HepG2 (cell line): ENCODE measurements around the gene CKLF. TPM values are rescaled to one million over a fixed set of nuclear protein-coding genes. Genes with fewer than 3 reads are reported as not detected.

Source experiments
- AKAP8 ChIP-seq: sonication (generic); formaldehyde crosslinking; IDR thresholded peaks from 2 replicates; pipeline ENCODE4 v1.5.1; 2020; ENCODE audit warnings: mild to moderate bottlenecking, missing genetic modification reagents
- CBX1 ChIP-seq: IDR thresholded peaks from one replicate; pipeline ENCODE4 v1.6.1; 2016; ENCODE audit warnings: antibody characterized with exemption, low read depth
- CEBPB ChIP-seq: IDR thresholded peaks from 2 replicates; pipeline ENCODE4 v1.6.1; 2011; ENCODE audit warnings: low read depth, low read length, improper control_type of control experiment, borderline replicate concordance
- HMGXB4 ChIP-seq, 2 experiments: sonication (generic) in 1 of 2; formaldehyde crosslinking in 1 of 2; IDR thresholded peaks; 2 replicates each; pipeline versions ENCODE4 v1.4.0 to v1.6.1; 2018 to 2020; ENCODE audit warnings: missing genetic modification reagents in 2 of 2, borderline replicate concordance in 1 of 2, low read depth in 1 of 2, mild to moderate bottlenecking in 1 of 2, missing biosample characterization in 1 of 2
- MAFF ChIP-seq: IDR thresholded peaks from 2 replicates; pipeline ENCODE4 v1.6.1; 2011; ENCODE audit warnings: low read depth, low read length, improper control_type of control experiment
- NCOA5 ChIP-seq: sonication (generic); formaldehyde crosslinking; IDR thresholded peaks from 2 replicates; pipeline ENCODE4 v1.4.0; 2020; ENCODE audit warnings: missing genetic modification reagents
- NCOR1 ChIP-seq: fragments of 200-600 bp; sonication (generic); IDR thresholded peaks from 2 replicates; pipeline ENCODE4 v1.7.0; 2017; ENCODE audit warnings: antibody characterized with exemption, low read length, borderline replicate concordance
- NFE2L2 ChIP-seq: fragments of 150-350 bp; IDR thresholded peaks from 2 replicates; pipeline ENCODE4 v1.6.1; 2014; ENCODE audit warnings: low read length
- ZNF513 ChIP-seq: sonication (generic); formaldehyde crosslinking; conservative IDR thresholded peaks from 2 replicates; pipeline ENCODE4 v1.5.0; 2020; ENCODE audit warnings: missing genetic modification reagents
- ZNF589 ChIP-seq: sonication (generic); formaldehyde crosslinking; conservative IDR thresholded peaks from 2 replicates; pipeline ENCODE4 v1.8.0; 2022; ENCODE audit warnings: mild to moderate bottlenecking, moderate library complexity, missing genetic modification reagents
- ZNF841 ChIP-seq: sonication (generic); formaldehyde crosslinking; IDR thresholded peaks from 2 replicates; pipeline ENCODE4 v1.8.1; 2023; ENCODE audit warnings: missing genetic modification reagents, borderline replicate concordance
- polyA plus RNA-seq, 8 experiments: library from polyadenylated mRNA; depleted of rRNA in 3 of 8; stranded (reverse) in 7 of 8; unstranded in 1 of 8; fragments of >200 nt; fragmentation: Illumina TruSeq in 4 of 8; extraction: Trizol in 4 of 8; gene quantifications; 2 replicates each; pipeline versions ENCODE4 v1.2.1 to v1.2.3, GENCODE V29; 2011 to 2016; ENCODE audit warnings: low read depth in 4 of 8, missing spikeins in 1 of 8, mixed read lengths in 1 of 8; ENCODE audit not compliant: insufficient read depth in 1 of 8
- total RNA-seq, 5 experiments: library from RNA; depleted of rRNA; stranded (reverse); fragments of >200 nt; fragmentation: Illumina TruSeq; extraction: Trizol; gene quantifications; 2 replicates each; pipeline ENCODE4 v1.2.3, GENCODE V29; 2016; ENCODE audit warnings: low read depth in 1 of 5
- TF ChIP-seq, protein P1 (sequence below): sonication (generic); formaldehyde crosslinking; conservative IDR thresholded peaks from 2 replicates; pipeline ENCODE4 v1.4.0; 2020; ENCODE audit warnings: missing genetic modification reagents
- TF ChIP-seq, protein P2 (sequence below): sonication (generic); formaldehyde crosslinking; IDR thresholded peaks from 2 replicates; pipeline ENCODE4 v1.4.0; 2020; ENCODE audit warnings: missing genetic modification reagents
- TF ChIP-seq, protein P3 (sequence below), 2 experiments: IDR thresholded peaks; 2 replicates each; pipeline ENCODE4 v1.6.1; 2011 to 2012; ENCODE audit warnings: low read length in 2 of 2, borderline replicate concordance in 1 of 2, low read depth in 1 of 2, mild to moderate bottlenecking in 1 of 2, moderate library complexity in 1 of 2
- TF ChIP-seq, protein P4 (sequence below): sonication (generic); formaldehyde crosslinking; IDR thresholded peaks from 2 replicates; pipeline ENCODE4 v1.4.0; 2020; ENCODE audit warnings: missing genetic modification reagents, mild to moderate bottlenecking, borderline replicate concordance

The CKLF gene
- total and polyA plus RNA-seq, 2 of the 13 experiments (the other 11 are each of a cell fraction or from before 2014, with no cell fraction given), result 120 to 167 TPM

GRCh38 chr16:66608241-66609138, 56.1 kb downstream of the CKLF start (continued):
- TF ChIP-seq AKAP8 (CRISPR knock-in tag) (no peak), ZNF589 (CRISPR knock-in tag) (no peak), NFE2L2 (0 out of 2 replicates have a peak, but pooled peaks have one; percentile 35), HMGXB4 (CRISPR knock-in tag; IDR thresholded peaks at IDR 0.05; ENCODE audit: borderline replicate concordance in 1 of 2, low read depth in 1 of 2) (peak; percentile 93 to 94), NCOA5 (CRISPR knock-in tag) (no peak), CBX1 (no peak), NCOR1 (no peak), ZNF841 (CRISPR knock-in tag) (no peak), CEBPB (no peak), ZNF513 (CRISPR knock-in tag) (no peak), MAFF (no peak; the same call in 1 of the 2 replicates)
- TF ChIP-seq, protein P1, sequence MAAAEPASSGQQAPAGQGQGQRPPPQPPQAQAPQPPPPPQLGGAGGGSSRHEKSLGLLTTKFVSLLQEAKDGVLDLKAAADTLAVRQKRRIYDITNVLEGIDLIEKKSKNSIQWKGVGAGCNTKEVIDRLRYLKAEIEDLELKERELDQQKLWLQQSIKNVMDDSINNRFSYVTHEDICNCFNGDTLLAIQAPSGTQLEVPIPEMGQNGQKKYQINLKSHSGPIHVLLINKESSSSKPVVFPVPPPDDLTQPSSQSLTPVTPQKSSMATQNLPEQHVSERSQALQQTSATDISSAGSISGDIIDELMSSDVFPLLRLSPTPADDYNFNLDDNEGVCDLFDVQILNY (CRISPR knock-in tag), result 0 out of 2 replicates have a peak, but pooled peaks have one; percentile 55
- TF ChIP-seq, protein P2, sequence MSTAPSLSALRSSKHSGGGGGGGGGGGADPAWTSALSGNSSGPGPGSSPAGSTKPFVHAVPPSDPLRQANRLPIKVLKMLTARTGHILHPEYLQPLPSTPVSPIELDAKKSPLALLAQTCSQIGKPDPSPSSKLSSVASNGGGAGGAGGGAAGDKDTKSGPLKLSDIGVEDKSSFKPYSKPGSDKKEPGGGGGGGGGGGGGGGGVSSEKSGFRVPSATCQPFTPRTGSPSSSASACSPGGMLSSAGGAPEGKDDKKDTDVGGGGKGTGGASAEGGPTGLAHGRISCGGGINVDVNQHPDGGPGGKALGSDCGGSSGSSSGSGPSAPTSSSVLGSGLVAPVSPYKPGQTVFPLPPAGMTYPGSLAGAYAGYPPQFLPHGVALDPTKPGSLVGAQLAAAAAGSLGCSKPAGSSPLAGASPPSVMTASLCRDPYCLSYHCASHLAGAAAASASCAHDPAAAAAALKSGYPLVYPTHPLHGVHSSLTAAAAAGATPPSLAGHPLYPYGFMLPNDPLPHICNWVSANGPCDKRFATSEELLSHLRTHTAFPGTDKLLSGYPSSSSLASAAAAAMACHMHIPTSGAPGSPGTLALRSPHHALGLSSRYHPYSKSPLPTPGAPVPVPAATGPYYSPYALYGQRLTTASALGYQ (CRISPR knock-in tag), result no peak
- TF ChIP-seq, protein P3, sequence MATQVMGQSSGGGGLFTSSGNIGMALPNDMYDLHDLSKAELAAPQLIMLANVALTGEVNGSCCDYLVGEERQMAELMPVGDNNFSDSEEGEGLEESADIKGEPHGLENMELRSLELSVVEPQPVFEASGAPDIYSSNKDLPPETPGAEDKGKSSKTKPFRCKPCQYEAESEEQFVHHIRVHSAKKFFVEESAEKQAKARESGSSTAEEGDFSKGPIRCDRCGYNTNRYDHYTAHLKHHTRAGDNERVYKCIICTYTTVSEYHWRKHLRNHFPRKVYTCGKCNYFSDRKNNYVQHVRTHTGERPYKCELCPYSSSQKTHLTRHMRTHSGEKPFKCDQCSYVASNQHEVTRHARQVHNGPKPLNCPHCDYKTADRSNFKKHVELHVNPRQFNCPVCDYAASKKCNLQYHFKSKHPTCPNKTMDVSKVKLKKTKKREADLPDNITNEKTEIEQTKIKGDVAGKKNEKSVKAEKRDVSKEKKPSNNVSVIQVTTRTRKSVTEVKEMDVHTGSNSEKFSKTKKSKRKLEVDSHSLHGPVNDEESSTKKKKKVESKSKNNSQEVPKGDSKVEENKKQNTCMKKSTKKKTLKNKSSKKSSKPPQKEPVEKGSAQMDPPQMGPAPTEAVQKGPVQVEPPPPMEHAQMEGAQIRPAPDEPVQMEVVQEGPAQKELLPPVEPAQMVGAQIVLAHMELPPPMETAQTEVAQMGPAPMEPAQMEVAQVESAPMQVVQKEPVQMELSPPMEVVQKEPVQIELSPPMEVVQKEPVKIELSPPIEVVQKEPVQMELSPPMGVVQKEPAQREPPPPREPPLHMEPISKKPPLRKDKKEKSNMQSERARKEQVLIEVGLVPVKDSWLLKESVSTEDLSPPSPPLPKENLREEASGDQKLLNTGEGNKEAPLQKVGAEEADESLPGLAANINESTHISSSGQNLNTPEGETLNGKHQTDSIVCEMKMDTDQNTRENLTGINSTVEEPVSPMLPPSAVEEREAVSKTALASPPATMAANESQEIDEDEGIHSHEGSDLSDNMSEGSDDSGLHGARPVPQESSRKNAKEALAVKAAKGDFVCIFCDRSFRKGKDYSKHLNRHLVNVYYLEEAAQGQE (IDR thresholded peaks at IDR 0.05; ENCODE audit: borderline replicate concordance in 1 of 2, low read depth in 1 of 2, low read length in 2 of 2), result no peak
- TF ChIP-seq, protein P4, sequence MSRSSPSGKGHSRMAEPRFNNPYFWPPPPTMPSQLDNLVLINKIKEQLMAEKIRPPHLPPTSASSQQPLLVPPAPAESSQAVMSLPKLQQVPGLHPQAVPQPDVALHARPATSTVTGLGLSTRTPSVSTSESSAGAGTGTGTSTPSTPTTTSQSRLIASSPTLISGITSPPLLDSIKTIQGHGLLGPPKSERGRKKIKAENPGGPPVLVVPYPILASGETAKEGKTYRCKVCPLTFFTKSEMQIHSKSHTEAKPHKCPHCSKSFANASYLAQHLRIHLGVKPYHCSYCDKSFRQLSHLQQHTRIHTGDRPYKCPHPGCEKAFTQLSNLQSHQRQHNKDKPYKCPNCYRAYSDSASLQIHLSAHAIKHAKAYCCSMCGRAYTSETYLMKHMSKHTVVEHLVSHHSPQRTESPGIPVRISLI (CRISPR knock-in tag), result no peak; the same call in 1 of the 2 replicates
